Colonic mucosa (tissue), 4 donors: ENCODE measurements around the gene CAPZB. TPM values are rescaled to one million over a fixed set of nuclear protein-coding genes. Genes with fewer than 3 reads are reported as not detected.

ENCODE experiments used
- DNase-seq: peaks from one replicate; pipeline ENCODE4 v3.0.0-alpha.2; 2020
- H3K27ac ChIP-seq: fragments of 200-600 bp; one replicate; pipeline ENCODE4 v1.8.0; 2021
- H3K27me3 ChIP-seq: fragments of 200-600 bp; one replicate; pipeline ENCODE4 v1.8.0; 2021
- H3K36me3 ChIP-seq: fragments of 200-600 bp; one replicate; pipeline ENCODE4 v1.8.0; 2021
- H3K4me1 ChIP-seq: fragments of 200-600 bp; one replicate; pipeline ENCODE4 v1.8.0; 2021; ENCODE audit warnings: mild to moderate bottlenecking
- H3K4me3 ChIP-seq: fragments of 200-600 bp; one replicate; pipeline ENCODE4 v1.8.0; 2021
- H3K9ac ChIP-seq, 2 donors: one replicate each; pipeline ENCODE4 v1.7.0; 2013; ENCODE audit warnings: control low read depth in 2 of 2, low read depth in 2 of 2, low read length in 2 of 2
- H3K9me3 ChIP-seq: fragments of 200-600 bp; one replicate; pipeline ENCODE4 v1.8.0; 2021
- intact Hi-C: fragments of 100-400 bp; cut with DNase I; formaldehyde crosslinking; loops from one replicate; pipeline ENCODE4 v1.14.1; 2022
- total RNA-seq, 2 donors: library from RNA; stranded (reverse); fragmentation: NEBNext Ultra II Directional in 1 of 2; extraction: Animal tissue kit (Norgen Biotek cat#: 25700) in 1 of 2; gene quantifications; one replicate each; pipeline ENCODE4 v1.2.1, GENCODE V29; 2021
- TF ChIP-seq, protein P1 (sequence below): fragments of 200-600 bp; IDR thresholded peaks from one replicate; pipeline ENCODE4 v1.8.0; 2022; ENCODE audit warnings: antibody characterized with exemption, mild to moderate bottlenecking
- donor health status: healthy.
- donor health status: DM: no; HTN: no; CAD: no.
- donor health status: DM: no; HTN: no; CAD: no.

Gene CAPZB
- total RNA-seq, 2 donors from 2014 or later = 397 to 407 TPM

DNA sequence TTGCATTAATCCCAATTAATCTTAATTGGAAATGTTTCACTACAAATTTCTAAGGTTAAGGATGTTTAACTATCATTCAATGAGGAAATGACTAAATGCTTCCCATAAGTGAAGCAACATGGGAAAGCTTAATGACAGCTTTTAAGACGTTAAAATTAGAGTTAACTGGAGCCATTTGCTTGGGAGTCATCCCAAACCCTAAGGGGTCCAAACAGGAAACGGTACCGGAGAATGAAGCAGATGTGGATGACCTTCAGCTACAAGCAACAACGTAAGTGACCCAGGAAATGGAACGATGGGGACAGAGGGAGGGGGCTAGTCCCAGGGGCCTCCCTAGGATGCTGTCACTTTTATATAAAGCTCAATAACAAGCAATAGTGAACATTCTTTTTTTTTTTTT, 62.2 kb downstream of the CAPZB start:
- no peak overlapping the region for H3K27ac ChIP-seq

GRCh38 chr1:19421365-19421764, 64.0 kb downstream of the CAPZB start:
- intact Hi-C loops = no loop called here
- H3K27ac ChIP-seq = peak overlapping the region; percentile 0
- H3K9me3 ChIP-seq = no peaks in the 10 kb centered on the region
- no peaks in the 10 kb centered on the region for H3K27me3 ChIP-seq
- H3K4me1 ChIP-seq = peaks cover 21% of the 10 kb centered on the region
- no peaks in the 10 kb centered on the region for H3K36me3 ChIP-seq
- no peak overlapping the region for H3K9ac ChIP-seq
- H3K4me3 ChIP-seq = no peak overlapping the region
- TF ChIP-seq, protein P1, sequence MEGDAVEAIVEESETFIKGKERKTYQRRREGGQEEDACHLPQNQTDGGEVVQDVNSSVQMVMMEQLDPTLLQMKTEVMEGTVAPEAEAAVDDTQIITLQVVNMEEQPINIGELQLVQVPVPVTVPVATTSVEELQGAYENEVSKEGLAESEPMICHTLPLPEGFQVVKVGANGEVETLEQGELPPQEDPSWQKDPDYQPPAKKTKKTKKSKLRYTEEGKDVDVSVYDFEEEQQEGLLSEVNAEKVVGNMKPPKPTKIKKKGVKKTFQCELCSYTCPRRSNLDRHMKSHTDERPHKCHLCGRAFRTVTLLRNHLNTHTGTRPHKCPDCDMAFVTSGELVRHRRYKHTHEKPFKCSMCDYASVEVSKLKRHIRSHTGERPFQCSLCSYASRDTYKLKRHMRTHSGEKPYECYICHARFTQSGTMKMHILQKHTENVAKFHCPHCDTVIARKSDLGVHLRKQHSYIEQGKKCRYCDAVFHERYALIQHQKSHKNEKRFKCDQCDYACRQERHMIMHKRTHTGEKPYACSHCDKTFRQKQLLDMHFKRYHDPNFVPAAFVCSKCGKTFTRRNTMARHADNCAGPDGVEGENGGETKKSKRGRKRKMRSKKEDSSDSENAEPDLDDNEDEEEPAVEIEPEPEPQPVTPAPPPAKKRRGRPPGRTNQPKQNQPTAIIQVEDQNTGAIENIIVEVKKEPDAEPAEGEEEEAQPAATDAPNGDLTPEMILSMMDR = no peak
- no peak for DNase-seq

More for the DNA sequence above, 62.2 kb downstream of the CAPZB start:
- no peak for DNase-seq
- TF ChIP-seq, protein P1 = no peak
- Histone ChIP-seq H3K36me3 (no peaks in the 10 kb centered on the region), H3K27me3 (no peaks in the 10 kb centered on the region), H3K4me1 (peaks cover 25% of the 10 kb centered on the region), H3K9me3 (no peaks in the 10 kb centered on the region), H3K9ac (no peak overlapping the region), H3K4me3 (no peak overlapping the region)
- intact Hi-C loops = no loop called here

DNA sequence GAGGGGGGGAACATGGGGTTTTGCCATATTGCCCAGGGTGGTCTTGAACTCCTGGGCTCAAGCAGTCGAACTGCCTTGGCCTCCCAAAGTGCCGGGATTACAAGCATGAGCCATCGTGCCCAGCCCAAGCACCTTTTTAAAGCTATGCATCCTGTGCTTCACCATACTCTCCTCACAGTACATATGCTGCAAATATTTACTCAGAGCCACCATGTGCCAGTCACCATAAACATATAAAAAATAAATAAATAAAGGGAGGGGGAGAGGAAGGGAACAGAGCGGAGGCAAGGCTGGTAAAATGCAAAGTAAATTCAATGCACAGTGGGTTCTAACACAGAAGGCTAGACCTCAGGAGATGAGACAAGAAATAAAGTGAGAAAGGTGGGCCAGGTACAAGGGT, 64.7 kb downstream of the CAPZB start:
- TF ChIP-seq, protein P1 = no peak
- Histone ChIP-seq H3K4me3 (no peak overlapping the region), H3K27ac (peak overlapping the region; percentile 0), H3K4me1 (peaks cover 14% of the 10 kb centered on the region), H3K9ac (peak overlapping the region in 1 of 2 donors; percentile 4), H3K27me3 (no peaks in the 10 kb centered on the region), H3K9me3 (no peaks in the 10 kb centered on the region), H3K36me3 (no peaks in the 10 kb centered on the region)
- intact Hi-C loops = no loop called here
- no peak for DNase-seq

GRCh38 chr1:19419691-19420090, 65.6 kb downstream of the CAPZB start:
- Histone ChIP-seq H3K27ac (no peak overlapping the region), H3K36me3 (no peaks in the 10 kb centered on the region), H3K4me1 (peaks cover 7% of the 10 kb centered on the region), H3K9ac (no peak overlapping the region), H3K27me3 (no peaks in the 10 kb centered on the region), H3K9me3 (no peaks in the 10 kb centered on the region), H3K4me3 (no peak overlapping the region)
- intact Hi-C loops = no loop called here
- no peak for DNase-seq
- TF ChIP-seq, protein P1 = no peak

- intact Hi-C loops = no loop called here
- Histone ChIP-seq H3K9ac (no peak overlapping the region), H3K27ac (no peak overlapping the region), H3K27me3 (no peaks in the 10 kb centered on the region), H3K9me3 (no peaks in the 10 kb centered on the region), H3K4me3 (no peak overlapping the region), H3K36me3 (no peaks in the 10 kb centered on the region), H3K4me1 (no peaks in the 10 kb centered on the region)
- DNase-seq = no peak
- TF ChIP-seq, protein P1 = no peak
Measured at GRCh38 chr1:19418503-19418971, 66.8 kb downstream of the CAPZB start.
